GM18870 (cell line): ENCODE results near the gene LAMTOR5.

Source experiments
- ATAC-seq: cut with Tn5 transposase; IDR thresholded peaks from one replicate; pipeline ENCODE4 v1.9.1; 2021; ENCODE audit warnings: moderate library complexity; ENCODE audit not compliant: unreplicated experiment

Gene LAMTOR5

GRCh38 chr1:110390692-110391245 lies 16.7 kb downstream of the LAMTOR5 start, which contains the start of gene SLC16A4:
Gene SLC16A4, minus strand, starts transcription at chr1:110391026. Its CDS starts 1,703 bp downstream, at chr1:110389323.
- no peak for ATAC-seq

GRCh38 chr1:110390096-110390495 lies 17.4 kb downstream of the LAMTOR5 start:
- ATAC-seq, result no peak

GRCh38 chr1:110387048-110387754 lies 20.3 kb downstream of the LAMTOR5 start:
- no peak for ATAC-seq

- ATAC-seq, result no peak
Measured at GRCh38 chr1:110385369-110385768, 22.1 kb downstream of the LAMTOR5 start.

GRCh38 chr1:110384581-110385321 lies 22.7 kb downstream of the LAMTOR5 start:
- ATAC-seq, result no peak

- no peak for ATAC-seq
Measured at GRCh38 chr1:110383251-110383990, 24.1 kb downstream of the LAMTOR5 start.

- ATAC-seq, result no peak
Measured at GRCh38 chr1:110380672-110381283, 26.7 kb downstream of the LAMTOR5 start.

- ATAC-seq, result no peak
Measured at GRCh38 chr1:110375490-110375889, 32.0 kb downstream of the LAMTOR5 start.

GRCh38 chr1:110370827-110371226 lies 36.7 kb downstream of the LAMTOR5 start:
- no peak for ATAC-seq

- no peak for ATAC-seq
Measured at GRCh38 chr1:110364221-110364620, 43.3 kb downstream of the LAMTOR5 start.

- ATAC-seq, result no peak
Measured at GRCh38 chr1:110361856-110362255, 45.6 kb downstream of the LAMTOR5 start.

GRCh38 chr1:110360431-110360830 lies 47.1 kb downstream of the LAMTOR5 start:
- ATAC-seq, result no peak

GRCh38 chr1:110356379-110356778 lies 51.1 kb downstream of the LAMTOR5 start:
- no peak for ATAC-seq

GRCh38 chr1:110355321-110355720 lies 52.2 kb downstream of the LAMTOR5 start:
- no peak for ATAC-seq
